ENCODE measurements around the gene COL8A1.

- TF ChIP-seq POLR2A (IDR thresholded peaks at IDR 0.05; ENCODE audit: low read depth, low read length): no peak
- no peak for TF ChIP-seq TAF1 (IDR thresholded peaks at IDR 0.05; ENCODE audit: borderline replicate concordance, low read depth, low read length)
Observed at GRCh38 chr3:99809565-99809964, 171.2 kb downstream of the COL8A1 start.
